Peyer's patch (tissue), 4 donors: ENCODE measurements around the gene HNRNPLL.

Experiments used
- CTCF ChIP-seq, 6 experiments: fragments of 450-650 bp in 4 of 6; fragments of 200-600 bp in 2 of 6; sonication (generic) in 1 of 6; IDR thresholded peaks; one replicate each; pipeline ENCODE4 v1.5.1; 2017 to 2019; ENCODE audit warnings: antibody characterized with exemption in 6 of 6, mild to moderate bottlenecking in 3 of 6, moderate library complexity in 1 of 6
- POLR2A ChIP-seq, 2 donors: fragments of 450-650 bp; IDR thresholded peaks; one replicate each; pipeline ENCODE4 v1.5.1; 2017; ENCODE audit warnings: antibody characterized with exemption in 2 of 2, mild to moderate bottlenecking in 2 of 2, moderate library complexity in 2 of 2

- TF ChIP-seq CTCF (IDR thresholded peaks at IDR 0.05) (no peak), POLR2A (IDR thresholded peaks at IDR 0.05) (no peak)
Measured at GRCh38 chr2:38608755-38609154, 6.0 kb upstream of the HNRNPLL start.
